Vagina (tissue), 2 donors: ENCODE measurements around the gene NUMA1.

Experiments
- CTCF ChIP-seq, 3 experiments: fragments of 450-650 bp in 2 of 3; fragments of 200-600 bp in 1 of 3; sonication (generic) in 1 of 3; IDR thresholded peaks; one replicate each; pipeline ENCODE4 v1.5.1; 2017 to 2019; ENCODE audit warnings: antibody characterized with exemption in 3 of 3, mild to moderate bottlenecking in 2 of 3, moderate library complexity in 2 of 3
- POLR2A ChIP-seq, 2 donors: fragments of 450-650 bp; IDR thresholded peaks; one replicate each; pipeline ENCODE4 v1.6.1; 2017; ENCODE audit warnings: antibody characterized with exemption in 2 of 2, mild to moderate bottlenecking in 2 of 2, moderate library complexity in 2 of 2
- POLR2AphosphoS5 ChIP-seq, 2 donors: sonication (generic); formaldehyde crosslinking; IDR thresholded peaks; one replicate each; pipeline ENCODE4 v1.9.0; 2017; ENCODE audit warnings: antibody characterized with exemption in 2 of 2, mild to moderate bottlenecking in 2 of 2, low read depth in 1 of 2; ENCODE audit not compliant: insufficient read depth in 1 of 2

GRCh38 chr11:72045849-72046248, 34.5 kb downstream of the NUMA1 start:
- TF ChIP-seq CTCF (IDR thresholded peaks at IDR 0.05) (no peak), POLR2A (IDR thresholded peaks at IDR 0.05) (no peak), POLR2AphosphoS5 (IDR thresholded peaks at IDR 0.05; ENCODE audit: insufficient read depth in 1 of 2, low read depth in 1 of 2) (peak in 1 of 2 donors; percentile 23)
